Measurements from ENCODE around the gene HOXB6.

Gene HOXB6

DNA sequence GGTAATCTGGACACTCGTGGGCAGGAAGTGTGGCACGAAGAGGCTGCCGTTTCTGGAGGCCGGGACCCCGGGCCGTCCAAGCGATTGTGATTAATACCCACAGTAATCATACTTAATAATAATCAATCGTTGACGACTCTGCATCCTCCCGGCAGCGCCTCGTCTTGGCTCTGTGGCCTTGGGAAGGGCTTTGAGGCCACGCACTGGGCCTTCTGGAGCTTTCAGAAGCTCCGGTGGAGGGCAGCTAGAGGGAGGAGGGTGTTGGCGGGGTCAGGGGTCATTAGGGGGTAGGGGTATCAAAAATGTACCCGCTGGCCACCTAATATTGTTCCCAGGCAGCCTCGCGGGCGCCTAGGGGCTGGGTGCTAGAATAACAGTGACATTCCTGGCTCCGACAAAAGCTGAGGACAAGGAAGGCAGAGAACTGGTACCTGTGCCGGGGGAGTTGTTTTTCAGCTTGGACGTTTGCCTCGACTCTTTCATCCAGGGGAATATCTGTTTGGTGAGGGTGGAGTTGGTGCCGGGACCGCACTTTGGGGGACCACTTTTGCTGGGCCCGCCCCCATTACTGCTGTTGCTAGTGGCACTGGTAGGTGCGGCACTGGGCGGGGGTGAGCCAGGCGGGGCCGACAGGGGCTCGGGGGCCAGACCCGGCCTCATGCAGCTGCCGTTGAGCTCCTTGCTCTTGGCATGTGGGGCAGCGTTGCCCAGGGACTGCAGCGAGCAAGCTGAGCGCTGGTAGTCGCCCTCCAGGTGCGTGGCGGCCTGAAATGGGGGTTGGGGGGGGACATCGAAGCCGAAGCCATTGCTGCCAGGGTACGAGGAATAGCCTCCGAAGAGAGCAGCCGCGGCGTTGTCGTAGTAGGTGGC, 53.0 kb downstream of the HOXB6 start:
- no peak for DNase-seq

DNA sequence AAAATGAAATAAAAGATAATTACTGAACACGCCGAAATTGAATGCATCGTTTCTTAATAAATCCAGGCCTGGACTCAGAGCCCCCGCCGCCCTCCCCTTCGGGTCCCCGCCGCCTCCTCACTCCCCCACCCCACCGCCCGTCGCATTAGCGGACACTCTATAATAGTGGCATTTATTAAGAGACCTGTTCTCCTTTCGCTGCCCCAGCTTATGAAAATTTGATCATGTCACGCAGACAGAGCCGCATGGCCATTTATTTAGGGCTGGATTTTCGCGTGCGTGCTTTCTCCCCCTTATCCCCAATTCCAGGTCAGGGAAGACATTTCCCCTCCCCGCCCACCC, 53.6 kb downstream of the HOXB6 start:
- DNase-seq: no peak

DNA sequence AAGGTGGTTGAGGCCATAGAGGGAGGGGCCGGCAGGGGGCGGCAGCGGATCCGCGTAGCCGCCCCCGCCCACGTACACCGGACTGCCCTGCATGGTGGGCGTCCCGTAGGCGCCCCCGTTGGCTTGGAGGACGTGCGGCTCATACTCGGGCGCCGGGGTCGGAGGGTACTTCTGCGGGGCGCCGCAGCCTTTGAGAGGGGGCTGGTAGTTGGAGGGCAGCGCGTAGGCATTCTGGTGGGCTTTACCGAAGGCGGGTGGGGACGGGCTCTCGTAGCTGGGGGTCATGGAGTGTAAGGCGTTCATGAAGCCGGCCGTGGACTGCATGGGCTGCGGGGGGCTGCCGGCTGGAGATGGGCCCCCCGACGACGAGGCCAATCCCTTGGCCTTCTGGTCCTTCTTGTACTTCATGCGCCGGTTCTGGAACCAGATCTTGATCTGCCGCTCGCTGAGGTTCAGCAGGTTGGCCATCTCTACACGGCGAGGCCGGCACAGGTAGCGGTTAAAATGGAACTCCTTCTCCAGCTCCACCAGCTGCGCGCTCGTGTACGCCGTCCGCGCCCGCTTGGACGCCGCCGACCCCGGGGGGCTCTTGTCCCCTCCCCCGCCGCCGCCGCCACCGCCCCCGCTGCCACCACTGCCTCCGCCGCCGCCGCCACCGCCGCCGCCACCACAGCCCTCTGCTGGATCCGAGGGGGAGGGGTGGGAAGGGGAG, 54.1 kb downstream of the HOXB6 start:
- DNase-seq: no peak

- DNase-seq: no peak
These were observed 54.8 kb downstream of the HOXB6 start for GRCh38 chr17:48549914-48550501.

GRCh38 chr17:48549281-48549630, 55.5 kb downstream of the HOXB6 start:
- DNase-seq: no peak

GRCh38 chr17:48548523-48549280, 56.1 kb downstream of the HOXB6 start:
- no peak for DNase-seq

DNA sequence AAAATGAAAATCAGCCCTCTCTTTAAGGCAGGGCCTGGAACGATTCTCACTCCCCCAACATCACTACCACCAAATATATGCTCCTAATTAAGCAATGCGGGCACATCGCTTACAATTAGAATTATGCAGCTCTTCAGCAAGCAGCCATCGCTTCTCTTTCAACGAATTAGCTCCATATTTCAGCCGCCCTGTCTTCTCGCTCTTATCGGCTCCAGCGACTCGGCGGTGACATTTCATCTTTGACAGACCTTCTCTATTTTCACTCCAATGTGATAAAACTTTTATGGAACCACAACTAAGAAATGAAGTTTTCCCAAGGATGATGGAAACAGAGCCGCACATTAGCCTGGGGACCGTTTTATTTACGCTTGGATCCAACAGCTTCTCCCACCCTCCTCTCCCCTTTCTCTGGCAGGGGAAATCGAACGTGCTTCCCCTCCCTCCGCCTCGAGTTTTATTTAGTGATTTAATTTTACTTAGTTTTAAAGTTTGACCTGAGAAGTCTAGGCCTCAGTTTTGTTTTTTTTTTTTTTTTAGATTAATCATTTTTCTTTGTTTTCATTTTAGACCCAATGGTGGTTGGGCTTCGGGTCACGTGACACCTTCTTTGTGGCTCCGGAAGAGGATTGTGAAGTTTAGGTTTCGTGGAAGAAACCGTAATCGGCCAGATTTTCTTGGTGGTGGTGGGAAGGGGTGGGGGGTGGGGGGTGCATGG, 56.8 kb downstream of the HOXB6 start:
- DNase-seq: no peak

DNA sequence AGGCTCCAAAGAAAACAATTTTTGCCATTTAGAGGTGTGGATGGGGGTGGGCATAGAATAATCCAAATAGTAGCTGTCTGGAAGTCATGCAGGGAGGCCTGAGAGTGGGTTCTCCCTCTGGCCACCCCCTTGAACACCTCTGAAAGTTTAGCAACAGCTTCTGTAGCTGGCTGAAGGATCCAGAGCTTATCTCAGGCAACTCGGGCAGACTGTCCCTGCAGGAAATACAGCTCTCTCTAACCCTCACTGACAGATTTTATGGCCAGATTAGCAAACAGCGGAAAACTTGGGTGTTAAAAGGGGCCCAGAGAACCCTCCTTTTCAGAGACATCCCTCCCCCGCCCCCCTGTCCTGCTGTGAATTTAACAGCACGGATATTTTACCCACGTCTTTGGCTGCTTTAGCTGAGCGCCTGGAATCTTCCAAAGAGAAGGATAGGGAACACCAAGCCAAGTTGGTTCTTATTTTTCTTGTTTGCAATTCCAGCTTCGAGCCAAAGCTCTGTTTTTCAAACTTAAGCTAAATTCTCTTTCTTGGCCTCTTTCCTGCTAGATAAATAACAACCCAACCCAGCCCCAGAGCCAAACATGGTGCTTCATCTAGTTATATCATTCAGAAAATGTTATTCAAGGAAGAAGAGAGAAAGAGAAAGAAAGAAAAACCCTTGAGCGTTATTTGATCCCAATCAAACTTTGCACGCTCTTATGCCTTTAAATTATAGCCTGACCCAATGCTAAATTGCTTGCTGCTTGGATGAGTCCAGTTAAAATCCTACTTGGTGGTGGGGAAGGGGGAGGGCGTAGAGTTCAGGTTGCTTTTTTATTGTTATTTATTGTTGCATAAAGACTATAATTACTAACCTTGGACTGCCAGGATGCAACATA, 57.6 kb downstream of the HOXB6 start:
- DNase-seq: no peak

DNA sequence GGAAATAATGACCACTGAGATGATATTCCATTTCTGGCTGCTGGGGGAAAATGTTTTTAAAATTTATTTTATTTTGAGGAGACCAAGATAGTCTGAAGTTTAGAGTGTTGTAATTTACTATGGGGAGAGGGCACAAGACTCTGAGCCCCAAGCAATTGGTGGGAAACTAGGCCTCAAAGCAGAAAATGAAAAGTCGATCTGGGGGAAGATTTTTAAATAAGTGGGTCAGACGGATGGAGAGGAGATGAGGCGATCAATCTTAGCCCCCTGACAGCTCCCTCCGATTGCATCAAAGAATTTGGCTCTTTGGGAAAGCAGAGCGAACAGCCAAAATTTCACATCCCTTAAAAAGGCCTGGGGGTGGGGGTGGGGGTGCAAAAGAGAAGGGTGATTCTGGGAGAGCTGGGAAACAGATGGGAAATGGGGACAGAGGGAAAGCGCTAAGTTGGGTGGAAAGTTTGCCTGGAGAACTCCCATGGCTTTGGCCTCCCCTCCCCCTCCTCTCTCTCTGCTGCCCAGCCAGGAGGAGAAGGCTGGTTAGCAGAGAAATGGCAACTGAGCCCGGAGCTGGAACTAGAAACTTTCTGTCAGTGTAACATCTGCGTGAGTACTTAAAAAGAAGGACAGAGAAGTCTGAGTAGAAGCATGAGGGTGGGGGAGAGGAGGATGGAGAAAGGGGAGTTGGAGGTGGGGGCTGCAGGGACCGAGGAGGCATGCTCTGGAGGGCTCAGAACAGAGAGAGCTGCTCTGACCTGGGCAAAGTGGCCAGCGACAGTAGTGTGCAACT, 58.5 kb downstream of the HOXB6 start:
- no peak for DNase-seq

Data from DMS153 (cell line).